Activated CD4-positive, alpha-beta T cell treated with anti-CD3 and anti-CD28 coated beads, Interleukin-2, amount 10 ng/mL, durations not matched to agents 24 days and 14 days (primary cell): ENCODE results near the gene LRRC47. TPM values are rescaled to one million over a fixed set of nuclear protein-coding genes. Genes with fewer than 3 reads are reported as not detected.
A peak's percentile ranks its signal among the peaks of the same experiment; 100 is the strongest.

Experiments
- DNase-seq: peaks from one replicate; pipeline ENCODE4 v3.0.0; 2022
- H3K27ac Mint-ChIP-seq: one replicate; pipeline ENCODE4 v1.8.0; 2022; ENCODE audit warnings: mild to moderate bottlenecking, mixed read lengths
- H3K27me3 Mint-ChIP-seq: one replicate; pipeline ENCODE4 v1.8.0; 2022; ENCODE audit warnings: mixed read lengths
- H3K36me3 Mint-ChIP-seq: one replicate; pipeline ENCODE4 v1.8.0; 2022; ENCODE audit warnings: low read depth, mild to moderate bottlenecking, mixed read lengths
- H3K4me1 Mint-ChIP-seq: one replicate; pipeline ENCODE4 v1.8.0; 2021; ENCODE audit warnings: mixed read lengths
- H3K4me3 Mint-ChIP-seq: one replicate; pipeline ENCODE4 v1.8.0; 2022; ENCODE audit warnings: mild to moderate bottlenecking, moderate library complexity, mixed read lengths
- H3K9me3 Mint-ChIP-seq: one replicate; pipeline ENCODE4 v1.8.0; 2021; ENCODE audit warnings: mixed read lengths
- intact Hi-C: fragments of 100-400 bp; cut with micrococcal nuclease; formaldehyde crosslinking; loops from one replicate; pipeline ENCODE4 v1.15.1; 2023
- total RNA-seq: library from RNA; stranded (reverse); gene quantifications from 2 replicates; pipeline ENCODE4 v1.2.3, GENCODE V29; 2022

Gene LRRC47
- 40.8 and 46.0 TPM in 2 replicates for total RNA-seq

GRCh38 chr1:3796215-3797061 lies at the start of gene LRRC47:
TSS of gene LRRC47 (minus strand) at chr1:3796498. CDS start at chr1:3796476, 22 bp downstream.
- H3K27ac Mint-ChIP-seq: peak within 1 kb of the TSS; percentile 90
- peaks cover 10% of the 10 kb centered on the region for H3K27me3 Mint-ChIP-seq
- peak within 1 kb of the TSS; percentile 88 for H3K4me3 Mint-ChIP-seq
- no peaks in the 10 kb centered on the region for H3K9me3 Mint-ChIP-seq
- peak; percentile 99 for DNase-seq
- peaks cover 5% of the 10 kb centered on the region for H3K36me3 Mint-ChIP-seq
- peaks cover 31% of the 10 kb centered on the region for H3K4me1 Mint-ChIP-seq
- intact Hi-C loops: loop anchor here (1.0 kb wide), 5 partner anchors 24 to 146 kb away; partner anchors contain the start of genes C1orf174, CEP104, DFFB and SMIM1

DNA sequence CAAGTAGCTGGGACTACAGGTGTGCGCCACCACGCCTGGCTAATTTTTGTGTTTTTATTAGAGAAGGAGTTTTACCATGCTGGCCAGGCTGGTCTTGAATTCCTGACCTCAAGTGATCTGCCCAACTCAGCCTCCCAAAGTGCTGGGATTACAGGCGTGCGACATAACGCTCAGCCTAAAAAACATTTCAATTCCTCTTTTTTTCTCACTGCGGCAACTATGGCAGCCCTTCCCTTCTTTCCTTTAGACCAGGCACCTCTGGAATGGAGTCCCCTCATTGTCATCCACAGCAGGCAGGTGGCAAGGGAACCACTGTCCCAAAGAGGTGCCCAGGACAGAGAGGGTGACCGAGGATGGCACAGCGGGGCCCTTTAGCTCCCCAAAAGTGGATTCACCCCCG lies 46.6 kb upstream of the LRRC47 start:
- H3K27me3 Mint-ChIP-seq: no peaks in the 10 kb centered on the region
- intact Hi-C loops: no loop called here
- H3K9me3 Mint-ChIP-seq: no peaks in the 10 kb centered on the region
- no peaks in the 10 kb centered on the region for H3K4me1 Mint-ChIP-seq
- H3K36me3 Mint-ChIP-seq: peaks cover 53% of the 10 kb centered on the region
- no peak overlapping the region for H3K4me3 Mint-ChIP-seq
- DNase-seq: no peak
- H3K27ac Mint-ChIP-seq: no peak overlapping the region

DNA sequence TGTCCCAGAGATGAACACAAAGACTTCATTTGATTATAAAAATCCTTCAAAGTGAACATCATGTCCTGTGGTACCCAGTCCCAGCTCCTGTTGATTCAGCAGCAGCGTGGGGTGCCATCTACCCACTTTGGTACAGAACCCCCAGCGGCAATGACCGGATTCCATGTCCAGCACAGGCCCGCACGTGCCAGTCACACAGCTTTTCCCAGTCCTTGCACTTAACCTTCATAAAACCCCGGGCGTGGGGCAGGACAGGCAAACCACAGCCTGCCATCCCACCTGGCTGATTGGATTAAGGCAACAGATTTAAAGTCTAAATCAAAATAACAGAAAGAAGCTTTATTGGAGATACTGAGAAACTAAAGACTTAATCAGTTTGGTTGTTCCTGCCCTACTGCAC lies 45.2 kb upstream of the LRRC47 start:
- peaks cover 62% of the 10 kb centered on the region for H3K36me3 Mint-ChIP-seq
- H3K27ac Mint-ChIP-seq: no peak overlapping the region
- no peak for DNase-seq
- H3K27me3 Mint-ChIP-seq: no peaks in the 10 kb centered on the region
- no peaks in the 10 kb centered on the region for H3K4me1 Mint-ChIP-seq
- no peaks in the 10 kb centered on the region for H3K9me3 Mint-ChIP-seq
- H3K4me3 Mint-ChIP-seq: no peak overlapping the region
- intact Hi-C loops: no loop called here

GRCh38 chr1:3838788-3839187 lies 42.5 kb upstream of the LRRC47 start:
- H3K4me3 Mint-ChIP-seq: no peak overlapping the region
- no peaks in the 10 kb centered on the region for H3K27me3 Mint-ChIP-seq
- no peak overlapping the region for H3K27ac Mint-ChIP-seq
- peaks cover 68% of the 10 kb centered on the region for H3K36me3 Mint-ChIP-seq
- intact Hi-C loops: no loop called here
- H3K9me3 Mint-ChIP-seq: no peaks in the 10 kb centered on the region
- no peaks in the 10 kb centered on the region for H3K4me1 Mint-ChIP-seq
- DNase-seq: no peak

GRCh38 chr1:3837685-3838084 lies 41.4 kb upstream of the LRRC47 start:
- Mint-ChIP-seq H3K4me3 (no peak overlapping the region), H3K27me3 (no peaks in the 10 kb centered on the region), H3K4me1 (no peaks in the 10 kb centered on the region), H3K36me3 (peaks cover 65% of the 10 kb centered on the region), H3K9me3 (no peaks in the 10 kb centered on the region), H3K27ac (no peak overlapping the region)
- intact Hi-C loops: no loop called here
- DNase-seq: no peak

DNA sequence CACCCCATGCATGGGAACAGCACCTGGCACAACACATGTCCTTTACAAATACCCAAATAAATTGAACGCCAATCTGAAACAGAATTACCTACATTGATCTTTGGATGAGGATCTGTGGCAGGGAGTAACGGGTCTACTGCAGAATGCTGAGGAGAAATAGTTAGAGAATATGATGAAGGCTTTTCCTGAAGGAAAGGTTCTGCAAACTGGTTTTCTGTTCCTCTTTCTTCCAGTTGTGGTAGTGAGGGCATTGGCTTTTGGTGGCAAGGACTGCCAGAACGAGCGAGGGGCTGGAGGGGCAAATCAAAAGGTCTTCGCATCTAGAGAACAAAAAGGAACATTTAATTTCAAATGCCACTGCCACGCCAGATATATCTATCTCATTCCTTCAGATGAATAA lies 40.9 kb upstream of the LRRC47 start:
- Mint-ChIP-seq H3K4me1 (no peaks in the 10 kb centered on the region), H3K36me3 (peaks cover 66% of the 10 kb centered on the region), H3K4me3 (no peak overlapping the region), H3K9me3 (no peaks in the 10 kb centered on the region), H3K27me3 (no peaks in the 10 kb centered on the region), H3K27ac (no peak overlapping the region)
- no peak for DNase-seq
- intact Hi-C loops: no loop called here

DNA sequence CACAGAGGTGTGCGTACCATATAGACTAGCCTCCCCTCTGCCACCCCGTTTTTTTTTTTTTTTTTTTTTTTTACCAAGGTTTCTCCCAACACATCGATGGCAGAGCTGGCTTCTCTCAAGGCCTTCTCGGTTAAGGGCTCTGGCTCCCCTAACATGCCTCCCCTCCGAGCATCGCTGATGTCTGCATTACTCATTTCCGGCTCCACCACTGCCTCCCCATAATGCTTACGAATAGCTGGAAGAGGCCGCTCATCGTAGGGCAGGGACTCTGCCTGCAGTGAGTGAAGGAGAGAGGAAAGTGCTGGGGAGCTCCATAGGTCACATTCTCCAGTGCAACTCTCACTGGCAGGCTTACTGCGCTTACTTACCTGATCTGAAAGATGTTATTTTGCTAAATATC lies 40.1 kb upstream of the LRRC47 start:
- Mint-ChIP-seq H3K4me1 (no peaks in the 10 kb centered on the region), H3K27ac (no peak overlapping the region), H3K36me3 (peaks cover 68% of the 10 kb centered on the region), H3K4me3 (no peak overlapping the region), H3K27me3 (no peaks in the 10 kb centered on the region), H3K9me3 (no peaks in the 10 kb centered on the region)
- no peak for DNase-seq
- intact Hi-C loops: no loop called here

DNA sequence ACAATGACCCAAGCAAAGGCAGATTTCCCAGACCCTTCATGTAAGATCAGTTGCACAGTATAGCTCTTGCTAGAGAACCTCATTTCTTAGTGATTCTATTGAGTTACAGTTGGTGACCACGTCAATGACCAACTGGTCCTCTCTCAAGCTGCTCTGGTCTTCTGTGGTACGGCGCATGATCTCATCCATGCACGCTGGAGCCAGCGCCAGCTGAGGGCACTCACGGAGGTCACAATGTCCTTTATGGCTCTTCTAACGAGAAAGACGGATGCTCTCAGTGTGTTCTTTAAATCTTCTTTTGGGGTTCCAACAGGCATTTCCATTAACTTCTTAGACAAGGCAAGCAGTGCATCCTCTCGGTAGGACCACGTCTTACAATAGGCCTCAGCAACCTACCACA lies 38.4 kb upstream of the LRRC47 start:
- Mint-ChIP-seq H3K4me1 (no peaks in the 10 kb centered on the region), H3K27ac (no peak overlapping the region), H3K9me3 (no peaks in the 10 kb centered on the region), H3K36me3 (peaks cover 68% of the 10 kb centered on the region), H3K4me3 (no peak overlapping the region), H3K27me3 (no peaks in the 10 kb centered on the region)
- intact Hi-C loops: no loop called here
- no peak for DNase-seq

GRCh38 chr1:3831689-3832088 lies 35.4 kb upstream of the LRRC47 start:
- no peaks in the 10 kb centered on the region for H3K4me1 Mint-ChIP-seq
- H3K4me3 Mint-ChIP-seq: no peak overlapping the region
- H3K36me3 Mint-ChIP-seq: peaks cover 49% of the 10 kb centered on the region
- DNase-seq: no peak
- H3K27ac Mint-ChIP-seq: no peak overlapping the region
- H3K9me3 Mint-ChIP-seq: no peaks in the 10 kb centered on the region
- intact Hi-C loops: no loop called here
- H3K27me3 Mint-ChIP-seq: no peaks in the 10 kb centered on the region

DNA sequence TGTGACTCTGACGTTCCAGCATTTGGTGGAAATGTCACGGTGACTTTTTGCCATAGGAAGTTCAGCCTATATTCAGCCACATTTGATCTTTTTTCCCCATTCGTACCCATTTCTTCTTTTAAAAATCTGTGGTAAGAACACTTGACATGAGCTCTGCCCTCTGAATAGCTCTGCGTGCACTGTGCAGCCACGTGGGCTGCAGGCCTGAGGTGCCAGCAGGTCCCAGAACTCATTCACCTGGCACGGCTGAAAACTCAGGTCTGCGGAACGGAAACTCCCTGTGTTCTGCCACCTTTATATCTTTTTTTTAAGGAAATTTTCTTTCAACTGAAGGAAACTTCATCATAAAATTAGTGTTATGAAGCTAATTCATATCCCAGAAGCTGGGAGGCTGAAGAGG lies 32.1 kb upstream of the LRRC47 start:
- intact Hi-C loops: no loop called here

DNA sequence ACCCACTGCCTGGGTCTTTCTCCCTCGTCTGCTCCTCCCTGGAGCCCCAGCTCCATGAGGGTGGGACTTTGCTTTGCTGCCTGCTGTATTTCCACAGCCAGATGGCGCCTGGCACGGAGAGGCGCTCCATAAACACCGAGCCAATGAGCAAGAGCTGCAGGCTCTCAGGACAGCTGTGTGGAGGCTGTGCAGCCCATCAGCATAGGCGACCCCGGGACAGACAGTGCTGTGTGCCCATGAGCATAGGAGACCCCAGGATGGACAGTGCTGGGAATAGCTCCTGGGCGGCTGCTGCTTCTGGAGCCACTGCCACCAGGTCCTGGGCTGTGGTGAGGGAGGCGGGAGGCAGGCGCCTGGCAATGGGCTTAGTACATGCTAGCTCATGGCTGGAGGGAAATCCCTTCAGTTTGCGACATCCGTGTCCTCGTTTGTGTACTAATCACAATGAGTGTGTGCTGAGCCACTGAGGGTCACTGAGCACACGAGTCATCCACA lies 31.6 kb upstream of the LRRC47 start:
- H3K4me3 Mint-ChIP-seq: no peak overlapping the region
- DNase-seq: no peak
- intact Hi-C loops: no loop called here
- no peaks in the 10 kb centered on the region for H3K9me3 Mint-ChIP-seq
- no peaks in the 10 kb centered on the region for H3K4me1 Mint-ChIP-seq
- no peaks in the 10 kb centered on the region for H3K27me3 Mint-ChIP-seq
- H3K27ac Mint-ChIP-seq: no peak overlapping the region
- H3K36me3 Mint-ChIP-seq: peaks cover 38% of the 10 kb centered on the region

More for the DNA sequence above, 32.1 kb upstream of the LRRC47 start:
- Mint-ChIP-seq H3K36me3 (peaks cover 41% of the 10 kb centered on the region), H3K27ac (no peak overlapping the region), H3K4me1 (no peaks in the 10 kb centered on the region), H3K9me3 (no peaks in the 10 kb centered on the region), H3K4me3 (no peak overlapping the region), H3K27me3 (no peaks in the 10 kb centered on the region)
- no peak for DNase-seq

DNA sequence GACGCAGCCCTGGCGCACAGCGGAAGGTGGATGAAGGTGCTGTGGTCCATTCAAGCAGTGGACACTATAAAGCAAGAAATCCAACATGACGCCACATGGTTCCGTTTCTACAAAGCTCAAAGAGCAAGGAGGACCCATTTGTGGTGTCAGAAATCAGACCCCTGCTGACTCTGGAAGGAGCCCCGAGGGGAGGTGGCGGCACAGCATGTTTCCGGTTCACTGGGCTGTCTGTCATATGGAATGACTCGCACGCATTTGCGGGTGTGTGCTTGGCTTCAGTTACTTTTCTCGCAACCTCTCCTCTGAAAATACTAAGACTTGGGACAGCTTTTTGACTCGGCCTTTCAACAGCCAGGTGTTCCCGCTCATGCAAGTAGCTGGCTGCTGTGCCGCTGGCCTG lies 29.1 kb upstream of the LRRC47 start:
- Mint-ChIP-seq H3K27me3 (no peaks in the 10 kb centered on the region), H3K9me3 (no peaks in the 10 kb centered on the region), H3K27ac (no peak overlapping the region), H3K36me3 (peaks cover 33% of the 10 kb centered on the region), H3K4me1 (no peaks in the 10 kb centered on the region), H3K4me3 (no peak overlapping the region)
- intact Hi-C loops: no loop called here
- DNase-seq: no peak

GRCh38 chr1:3824650-3825049 lies 28.4 kb upstream of the LRRC47 start:
- no peak overlapping the region for H3K4me3 Mint-ChIP-seq
- H3K27me3 Mint-ChIP-seq: no peaks in the 10 kb centered on the region
- peaks cover 31% of the 10 kb centered on the region for H3K36me3 Mint-ChIP-seq
- H3K4me1 Mint-ChIP-seq: no peaks in the 10 kb centered on the region
- intact Hi-C loops: no loop called here
- H3K27ac Mint-ChIP-seq: no peak overlapping the region
- no peak for DNase-seq
- H3K9me3 Mint-ChIP-seq: no peaks in the 10 kb centered on the region

DNA sequence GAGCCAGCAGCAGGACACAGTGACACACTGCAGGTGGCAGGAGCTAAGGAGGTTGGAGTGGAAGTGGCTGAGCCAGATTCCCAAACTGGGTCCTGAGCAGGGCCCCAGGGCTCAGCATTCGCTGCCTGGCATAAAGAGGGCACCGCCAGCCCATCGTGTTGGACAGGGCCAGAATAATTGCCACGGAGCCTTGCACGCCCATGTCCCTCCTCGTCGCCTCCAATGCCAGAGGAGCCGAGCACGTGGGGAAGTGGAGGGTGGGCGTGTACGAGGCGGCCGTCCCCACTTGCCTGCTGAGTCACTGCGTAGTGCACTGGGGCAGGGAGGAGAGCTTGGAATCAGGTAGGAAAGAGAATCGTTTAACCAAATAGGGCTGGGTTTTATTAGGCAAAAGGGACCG lies 26.1 kb upstream of the LRRC47 start:
- no peaks in the 10 kb centered on the region for H3K27me3 Mint-ChIP-seq
- H3K36me3 Mint-ChIP-seq: peaks cover 23% of the 10 kb centered on the region
- H3K4me1 Mint-ChIP-seq: no peaks in the 10 kb centered on the region
- no peak for DNase-seq
- H3K27ac Mint-ChIP-seq: no peak overlapping the region
- intact Hi-C loops: no loop called here
- no peak overlapping the region for H3K4me3 Mint-ChIP-seq
- no peaks in the 10 kb centered on the region for H3K9me3 Mint-ChIP-seq

DNA sequence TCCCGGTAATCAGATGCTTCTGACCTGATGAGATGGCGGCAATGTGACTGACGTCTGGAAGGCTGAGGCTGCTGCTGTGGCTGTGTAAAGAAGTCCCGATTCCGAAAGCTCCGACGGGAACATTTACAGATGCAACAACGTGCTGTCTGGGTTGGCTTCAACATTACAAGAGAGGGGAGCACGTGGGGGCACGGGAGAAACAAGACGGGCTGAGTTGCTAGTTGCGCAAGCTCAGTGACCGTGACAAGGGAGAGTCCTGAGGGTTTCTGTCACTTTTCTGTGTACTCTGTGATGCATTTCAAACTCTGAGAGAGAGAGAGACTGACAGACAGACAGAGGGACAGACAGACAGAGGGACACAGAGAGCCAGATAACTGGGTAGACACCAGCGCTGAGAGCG lies 25.6 kb upstream of the LRRC47 start:
- H3K4me3 Mint-ChIP-seq: no peak overlapping the region
- no peaks in the 10 kb centered on the region for H3K9me3 Mint-ChIP-seq
- intact Hi-C loops: no loop called here
- H3K4me1 Mint-ChIP-seq: no peaks in the 10 kb centered on the region
- no peak for DNase-seq
- peaks cover 23% of the 10 kb centered on the region for H3K36me3 Mint-ChIP-seq
- H3K27me3 Mint-ChIP-seq: no peaks in the 10 kb centered on the region
- H3K27ac Mint-ChIP-seq: no peak overlapping the region
